PC-3 (cell line): Measurements from ENCODE around the gene PARP11. TPM values are rescaled to one million over a fixed set of nuclear protein-coding genes. Genes with fewer than 3 reads are reported as not detected.

Experiments
- ATAC-seq: fragments of 200-7000 bp; cut with Tn5 transposase; 2 replicates; pipeline ENCODE4 v1.9.1; 2020; ENCODE audit warnings: mild to moderate bottlenecking, moderate library complexity
- BruUV-seq: library from RNA; stranded (reverse); fragments of 400-500 nt; replicated peaks from 2 replicates; lab custom pipeline; 2021; lab: Mats Ljungman, UMichigan
- CTCF ChIA-PET: fragments of 300-600 bp; sonication (Branson Sonifier 250); formaldehyde crosslinking; loops from one replicate; lab custom pipeline; 2022; ENCODE audit warnings: antibody characterized with exemption; lab: Charles Lee
- POLR2A ChIA-PET: fragments of 300-600 bp; sonication (Branson Sonifier 250); formaldehyde crosslinking; loops from one replicate; lab custom pipeline; 2022; ENCODE audit warnings: antibody characterized with exemption; ENCODE audit not compliant: unreplicated experiment; lab: Charles Lee
- DNase-seq: peaks from one replicate; pipeline ENCODE4 v3.0.0-alpha.2; 2015
- H2AFZ ChIP-seq: fragments of 300-600 bp; sonication (generic); 2 replicates; pipeline ENCODE4 v1.6.0; 2016; ENCODE audit warnings: antibody characterized with exemption, low read length
- H3F3A ChIP-seq: fragments of 300-600 bp; sonication (generic); one replicate; pipeline ENCODE4 v1.6.0; 2017; ENCODE audit warnings: antibody characterized with exemption, low read length, control low read depth, mild to moderate bottlenecking; ENCODE audit not compliant: unreplicated experiment
- H3K27ac ChIP-seq: fragments of 300-600 bp; sonication (generic); 2 replicates; pipeline ENCODE4 v1.5.1; 2016; ENCODE audit warnings: mild to moderate bottlenecking, low read length
- H3K27me3 ChIP-seq: fragments of 300-600 bp; sonication (generic); 2 replicates; pipeline ENCODE4 v1.6.1; 2016; ENCODE audit warnings: low read length, mixed read lengths
- H3K36me3 ChIP-seq: fragments of 300-600 bp; sonication (generic); 2 replicates; pipeline ENCODE4 v1.6.1; 2016; ENCODE audit warnings: low read depth, mixed run types, low read length, mixed read lengths
- H3K4me1 ChIP-seq: fragments of 300-600 bp; sonication (generic); 2 replicates; pipeline ENCODE4 v1.5.1; 2016; ENCODE audit warnings: low read length; ENCODE audit not compliant: insufficient read depth
- H3K4me2 ChIP-seq: fragments of 300-600 bp; sonication (generic); 2 replicates; pipeline ENCODE4 v1.6.0; 2016; ENCODE audit warnings: low read length
- H3K4me3 ChIP-seq: fragments of 300-600 bp; sonication (generic); 2 replicates; pipeline ENCODE4 v1.5.1; 2016; ENCODE audit warnings: mild to moderate bottlenecking, low read length, mixed read lengths
- H3K79me2 ChIP-seq: fragments of 300-600 bp; sonication (generic); 2 replicates; pipeline ENCODE4 v1.6.1; 2017; ENCODE audit warnings: low read length, mixed read lengths
- H3K9ac ChIP-seq: fragments of 300-600 bp; sonication (generic); 2 replicates; pipeline ENCODE4 v1.6.0; 2016; ENCODE audit warnings: mild to moderate bottlenecking, low read length
- H3K9me2 ChIP-seq: fragments of 300-600 bp; sonication (generic); replicated peaks from 2 replicates; pipeline ENCODE4 v1.6.1; 2016; ENCODE audit warnings: mixed run types, low read length, mixed read lengths
- H3K9me3 ChIP-seq: fragments of 300-600 bp; sonication (generic); 2 replicates; pipeline ENCODE4 v1.6.1; 2016; ENCODE audit warnings: low read length, mixed read lengths
- H4K20me1 ChIP-seq: fragments of 300-600 bp; sonication (generic); 2 replicates; pipeline ENCODE4 v1.6.1; 2016; ENCODE audit warnings: low read length, mixed read lengths
- EZH2 ChIP-seq: fragments of 300-600 bp; sonication (generic); IDR thresholded peaks from one replicate; pipeline ENCODE4 v1.6.1; 2017; ENCODE audit warnings: antibody characterized with exemption, mild to moderate bottlenecking, low read length; ENCODE audit not compliant: unreplicated experiment
- EZH2phosphoT487 ChIP-seq: fragments of 300-600 bp; sonication (generic); IDR thresholded peaks from 2 replicates; pipeline ENCODE4 v1.6.1; 2018; ENCODE audit warnings: mild to moderate bottlenecking, antibody characterized with exemption, low read length, borderline replicate concordance
- intact Hi-C: fragments of 100-400 bp; cut with micrococcal nuclease; formaldehyde crosslinking; loops from 2 replicates; pipeline ENCODE4 v1.9.0; 2023
- total RNA-seq: library from RNA; depleted of rRNA; stranded (reverse); fragments of >200 nt; gene quantifications from 2 replicates; pipeline ENCODE4 v1.2.3, GENCODE V29; 2014
- TF ChIP-seq, protein P1 (sequence below): fragments of 300-600 bp; sonication (generic); conservative IDR thresholded peaks from 2 replicates; pipeline ENCODE4 v1.5.1; 2017; ENCODE audit warnings: antibody characterized with exemption, low read depth, mild to moderate bottlenecking, low read length

Gene PARP11
- total RNA-seq, 1 experiment from 2014 or later = 2.2 TPM

DNA sequence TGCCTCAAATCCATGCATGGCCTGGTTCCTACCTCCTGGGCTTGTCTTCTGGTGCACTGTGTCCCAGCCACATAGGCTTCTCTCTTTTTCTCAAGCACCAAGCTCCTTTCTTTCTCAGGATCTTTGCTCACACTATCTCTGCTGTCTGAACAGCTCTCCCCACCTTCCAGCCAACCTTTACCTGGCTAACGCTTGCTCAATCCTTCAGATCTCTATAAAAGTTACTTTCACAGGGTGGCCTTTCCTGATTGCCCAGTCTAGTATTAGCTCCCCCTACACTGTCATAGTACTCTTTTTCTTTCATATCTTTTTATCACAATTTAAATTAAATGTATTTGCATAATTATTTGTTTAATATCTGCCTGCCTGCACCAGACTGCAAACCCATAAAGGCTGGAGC lies 3.8 kb downstream of the PARP11 start:
- Histone ChIP-seq H3K79me2 (0 out of 2 replicates have a peak, but pooled peaks cover 8% of the 10 kb centered on the region), H2AFZ (no peak overlapping the region), H3K4me2 (no peak overlapping the region), H3K36me3 (no peaks in the 10 kb centered on the region), H3K27me3 (no peaks in the 10 kb centered on the region), H3F3A (no peaks in the 10 kb centered on the region), H3K4me3 (no peak overlapping the region), H3K9me3 (no peaks in the 10 kb centered on the region), H3K9me2 (no peaks in the 10 kb centered on the region), H3K9ac (no peak overlapping the region), H3K4me1 (peaks cover 9% of the 10 kb centered on the region), H3K27ac (no peak overlapping the region), H4K20me1 (no peaks in the 10 kb centered on the region)
- POLR2A ChIA-PET = no interaction called here
- ATAC-seq (no peak), DNase-seq (no peak)
- BruUV-seq = no TSS peak
- TF ChIP-seq, protein P1, sequence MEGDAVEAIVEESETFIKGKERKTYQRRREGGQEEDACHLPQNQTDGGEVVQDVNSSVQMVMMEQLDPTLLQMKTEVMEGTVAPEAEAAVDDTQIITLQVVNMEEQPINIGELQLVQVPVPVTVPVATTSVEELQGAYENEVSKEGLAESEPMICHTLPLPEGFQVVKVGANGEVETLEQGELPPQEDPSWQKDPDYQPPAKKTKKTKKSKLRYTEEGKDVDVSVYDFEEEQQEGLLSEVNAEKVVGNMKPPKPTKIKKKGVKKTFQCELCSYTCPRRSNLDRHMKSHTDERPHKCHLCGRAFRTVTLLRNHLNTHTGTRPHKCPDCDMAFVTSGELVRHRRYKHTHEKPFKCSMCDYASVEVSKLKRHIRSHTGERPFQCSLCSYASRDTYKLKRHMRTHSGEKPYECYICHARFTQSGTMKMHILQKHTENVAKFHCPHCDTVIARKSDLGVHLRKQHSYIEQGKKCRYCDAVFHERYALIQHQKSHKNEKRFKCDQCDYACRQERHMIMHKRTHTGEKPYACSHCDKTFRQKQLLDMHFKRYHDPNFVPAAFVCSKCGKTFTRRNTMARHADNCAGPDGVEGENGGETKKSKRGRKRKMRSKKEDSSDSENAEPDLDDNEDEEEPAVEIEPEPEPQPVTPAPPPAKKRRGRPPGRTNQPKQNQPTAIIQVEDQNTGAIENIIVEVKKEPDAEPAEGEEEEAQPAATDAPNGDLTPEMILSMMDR = no peak
- TF ChIP-seq EZH2phosphoT487 = no peak
- no peak for TF ChIP-seq EZH2
- CTCF ChIA-PET = no interaction called here
- intact Hi-C loops = no loop called here

DNA sequence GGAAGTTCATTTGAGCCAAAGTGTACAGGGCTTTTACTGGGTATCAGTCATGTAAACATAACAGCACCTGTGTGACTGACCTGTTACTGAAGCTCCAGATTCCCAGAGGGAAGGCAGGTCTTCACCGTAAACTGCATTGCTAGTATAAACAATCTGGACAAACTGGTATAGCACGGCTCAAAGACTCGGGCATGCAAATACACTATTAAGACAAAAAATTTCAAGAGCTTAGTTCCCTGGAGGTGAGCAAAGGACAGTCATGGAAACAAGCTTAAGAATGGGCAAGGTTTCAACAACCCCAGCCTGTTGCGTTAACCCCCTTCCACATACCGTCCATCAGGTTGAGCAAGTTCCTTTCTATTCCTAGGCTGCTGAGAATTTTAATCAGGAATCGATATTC lies 9.4 kb downstream of the PARP11 start:
- no peak for TF ChIP-seq EZH2phosphoT487
- TF ChIP-seq EZH2 = no peak
- no peak for ATAC-seq
- intact Hi-C loops = no loop called here
- Histone ChIP-seq H3K27ac (no peak overlapping the region), H3K36me3 (no peaks in the 10 kb centered on the region), H2AFZ (no peak overlapping the region), H3K79me2 (no peaks in the 10 kb centered on the region), H3K9ac (no peak overlapping the region), H3K4me3 (no peak overlapping the region), H3K4me2 (no peak overlapping the region), H3K9me3 (no peaks in the 10 kb centered on the region), H4K20me1 (no peaks in the 10 kb centered on the region), H3K27me3 (no peaks in the 10 kb centered on the region), H3F3A (no peaks in the 10 kb centered on the region), H3K9me2 (no peaks in the 10 kb centered on the region), H3K4me1 (no peaks in the 10 kb centered on the region)
- DNase-seq = peak; percentile 5
- no TSS peak for BruUV-seq
- POLR2A ChIA-PET = interaction anchor here (0.5 kb wide), 1 partner anchor 10 kb away, joined by 3 read pairs; the partner anchor contains the start of gene PARP11
- CTCF ChIA-PET = no interaction called here

GRCh38 chr12:3842517-3842916 lies 30.7 kb downstream of the PARP11 start:
- Histone ChIP-seq H4K20me1 (no peaks in the 10 kb centered on the region), H3K4me1 (no peaks in the 10 kb centered on the region; the same call in 1 of the 2 replicates), H3K4me3 (no peak overlapping the region), H3K79me2 (no peaks in the 10 kb centered on the region), H3K9me3 (no peaks in the 10 kb centered on the region), H3K27ac (no peak overlapping the region), H3K27me3 (no peaks in the 10 kb centered on the region), H3K4me2 (no peak overlapping the region), H3K36me3 (no peaks in the 10 kb centered on the region), H3K9ac (no peak overlapping the region), H3F3A (no peaks in the 10 kb centered on the region), H3K9me2 (no peaks in the 10 kb centered on the region), H2AFZ (no peak overlapping the region)
- POLR2A ChIA-PET = no interaction called here
- TF ChIP-seq, protein P1 = no peak
- TF ChIP-seq EZH2phosphoT487 (no peak), EZH2 (no peak)
- DNase-seq (peak; percentile 39), ATAC-seq (peak; percentile 85)
- no TSS peak for BruUV-seq
- CTCF ChIA-PET = no interaction called here
- intact Hi-C loops = no loop called here
